GM21619 (cell line): ENCODE results near the gene VARS2.
"Not testable (repeated sequence)": the region's sequence is repeated elsewhere in the genome, so short reads cannot be mapped to it uniquely, and the experiment has no call there.

Experiments used
- ATAC-seq: cut with Tn5 transposase; IDR thresholded peaks from one replicate; pipeline ENCODE4 v1.9.1; 2021; ENCODE audit not compliant: unreplicated experiment

The VARS2 gene

DNA sequence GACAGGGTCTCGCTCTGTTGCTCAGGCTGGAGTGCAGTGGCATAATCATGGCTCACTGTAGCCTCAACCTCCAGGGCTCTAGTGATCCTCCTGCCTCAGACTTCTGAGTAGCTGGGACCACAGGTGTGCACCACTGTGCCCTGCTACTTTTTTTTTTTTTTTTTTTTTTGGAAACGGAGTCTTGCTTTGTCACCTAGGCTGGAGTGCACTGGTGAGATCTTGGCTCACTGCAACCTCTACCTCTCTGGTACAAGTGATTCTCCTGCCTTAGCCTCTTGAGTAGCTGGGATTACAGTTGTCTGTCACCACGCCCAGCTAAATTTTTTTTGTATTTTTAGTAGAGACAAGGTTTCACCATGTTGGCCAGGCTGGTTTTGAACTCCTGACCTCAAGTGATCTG, 13.0 kb downstream of the VARS2 start:
- ATAC-seq, result not testable (repeated sequence)

DNA sequence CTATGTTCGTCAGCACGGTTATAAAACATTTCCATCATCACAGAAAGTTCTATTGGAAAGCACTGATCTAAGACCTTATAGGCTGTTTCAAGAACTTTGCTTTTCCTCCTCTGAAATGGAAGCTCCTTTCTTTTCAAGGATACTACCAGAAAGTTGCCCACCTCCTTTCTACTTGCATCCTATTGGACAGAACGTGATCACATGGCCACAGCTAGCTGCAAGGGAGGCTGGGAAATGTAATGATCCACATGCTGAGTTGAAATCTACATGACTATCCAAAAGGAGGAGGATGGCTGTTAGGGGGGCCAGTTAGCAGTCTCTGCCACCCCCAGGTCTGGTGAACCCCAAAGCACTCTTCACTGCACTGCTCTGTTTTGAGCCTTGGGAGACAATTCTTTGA, 14.6 kb downstream of the VARS2 start:
- no peak for ATAC-seq

DNA sequence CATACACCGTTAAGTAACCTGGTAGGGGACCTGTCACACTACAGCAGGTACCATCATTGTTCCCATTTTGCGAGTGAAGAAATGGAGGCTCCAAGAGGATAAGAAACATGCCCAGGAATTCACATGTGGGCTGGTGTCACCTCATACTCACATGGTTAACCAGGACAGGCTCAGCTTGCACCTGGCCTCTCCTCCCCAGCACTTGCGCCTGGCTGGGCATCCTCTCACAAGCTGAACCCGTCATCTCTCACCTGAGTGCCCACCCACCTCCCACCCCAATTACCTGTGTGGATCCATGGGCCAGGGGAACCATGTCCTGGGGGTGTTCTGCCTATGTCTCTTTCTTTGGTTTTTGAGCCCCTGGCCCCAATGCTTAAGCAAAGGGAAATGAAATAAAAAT, 16.5 kb downstream of the VARS2 start:
- no peak for ATAC-seq

DNA sequence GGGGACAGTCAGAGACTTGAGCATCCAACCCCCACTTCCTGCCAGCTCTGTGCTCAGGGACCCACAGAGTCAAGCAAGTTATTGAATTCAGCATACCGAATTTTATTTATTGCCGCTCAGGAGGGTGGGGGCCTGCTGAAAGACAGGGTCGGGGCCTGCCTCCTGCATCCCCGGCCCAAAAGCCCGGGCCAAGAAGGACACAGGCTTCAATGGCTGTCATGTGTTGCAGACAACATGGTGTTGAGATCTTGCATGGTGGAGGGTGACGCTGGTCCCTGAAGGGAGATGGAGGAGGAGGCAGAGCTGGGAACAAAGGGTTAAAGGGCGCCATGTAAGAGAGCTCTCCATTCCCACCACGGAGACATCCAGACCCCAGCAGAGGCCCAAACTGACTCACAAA, 17.2 kb downstream of the VARS2 start:
- no peak for ATAC-seq

DNA sequence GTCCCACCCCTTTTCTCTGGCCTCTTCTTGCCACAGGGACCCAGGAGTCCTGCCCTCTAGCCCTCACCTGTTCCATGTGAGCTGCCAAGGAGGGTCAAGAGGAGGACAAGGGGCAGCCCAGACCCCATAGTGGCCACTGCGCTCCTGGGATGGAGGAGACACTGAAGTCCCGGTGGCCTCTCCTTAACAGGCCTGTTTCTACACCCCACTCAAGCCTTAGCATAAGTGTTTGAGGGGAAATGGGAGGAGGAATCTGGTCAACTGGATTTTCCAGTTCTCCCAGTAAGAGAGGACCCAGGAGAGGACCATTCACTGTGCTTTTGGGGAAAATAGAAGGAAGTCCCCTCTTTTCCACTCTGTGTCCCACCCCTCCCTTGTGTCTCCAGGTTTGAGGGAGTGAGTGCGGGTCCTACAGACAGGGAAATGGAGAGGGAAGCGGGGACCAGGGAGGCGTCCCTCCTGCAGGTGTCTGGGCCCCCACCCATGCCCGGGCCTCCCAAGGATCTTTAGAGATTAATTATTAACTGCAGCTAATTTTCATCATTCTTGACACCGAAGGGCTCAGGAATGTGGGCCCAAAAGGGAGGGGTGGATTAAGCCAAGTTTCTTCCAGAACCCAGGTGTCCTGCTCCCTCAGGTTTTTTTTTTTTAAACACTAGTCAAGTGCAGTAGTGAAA, 18.1 kb downstream of the VARS2 start, which contains the start of gene SFTA2:
SFTA2 (minus strand) TSS at position 202 of the 677 bp plus-strand sequence; CDS start at position 128, 74 bp downstream.
- no peak for ATAC-seq

DNA sequence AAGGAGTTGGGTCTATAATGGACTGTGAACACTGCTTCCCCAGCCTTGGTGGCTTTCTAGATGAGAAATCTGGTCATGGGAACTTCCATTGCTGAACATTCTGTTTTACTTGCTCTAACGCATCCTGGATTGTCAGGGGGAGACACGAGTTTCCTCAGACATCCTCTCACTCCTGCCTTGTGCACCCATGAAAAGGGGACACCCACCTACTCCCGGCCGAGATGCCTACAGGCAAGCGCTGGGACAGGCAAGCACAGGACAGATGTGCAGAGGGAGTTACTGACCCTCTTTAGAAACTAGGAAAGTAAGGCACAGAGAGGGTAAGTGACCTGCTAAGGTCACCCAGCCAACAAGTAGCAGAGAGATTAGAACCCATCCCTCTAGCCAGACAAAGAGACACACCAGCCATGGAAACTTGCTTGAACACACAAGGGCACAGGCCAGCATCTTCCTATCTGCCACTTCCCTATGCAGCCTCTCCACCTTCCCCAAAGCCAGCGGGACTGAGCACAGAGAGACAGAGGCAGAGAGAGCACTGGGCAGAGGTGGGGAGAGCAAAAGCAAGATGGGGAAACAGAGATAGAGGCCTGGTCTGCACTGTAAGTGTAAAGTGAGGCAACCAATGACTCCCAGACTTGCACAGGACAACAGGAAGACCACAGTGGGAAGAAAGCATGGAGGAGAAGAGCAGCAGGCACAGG, 18.8 kb downstream of the VARS2 start:
- ATAC-seq, result no peak

DNA sequence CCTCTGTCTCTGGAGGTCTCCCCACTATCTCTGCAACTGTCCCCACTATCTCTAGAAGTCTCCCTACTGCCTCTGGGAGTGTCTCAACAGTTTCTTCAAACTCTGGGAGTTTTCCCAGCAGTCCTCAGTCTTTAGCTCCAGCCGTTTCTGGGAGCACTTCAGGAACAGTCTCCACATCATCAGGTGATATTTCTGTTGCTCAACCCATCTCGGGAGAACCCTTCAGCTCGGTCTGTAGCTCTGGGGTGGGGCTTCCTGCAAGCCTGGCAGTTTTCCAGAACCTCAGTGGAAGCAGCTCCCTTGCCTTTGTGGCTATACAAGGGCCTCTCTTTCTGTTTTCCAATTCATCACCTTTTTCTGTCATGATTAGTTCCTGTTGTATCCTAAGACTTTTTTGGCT, 21.0 kb downstream of the VARS2 start:
- ATAC-seq, result no peak

DNA sequence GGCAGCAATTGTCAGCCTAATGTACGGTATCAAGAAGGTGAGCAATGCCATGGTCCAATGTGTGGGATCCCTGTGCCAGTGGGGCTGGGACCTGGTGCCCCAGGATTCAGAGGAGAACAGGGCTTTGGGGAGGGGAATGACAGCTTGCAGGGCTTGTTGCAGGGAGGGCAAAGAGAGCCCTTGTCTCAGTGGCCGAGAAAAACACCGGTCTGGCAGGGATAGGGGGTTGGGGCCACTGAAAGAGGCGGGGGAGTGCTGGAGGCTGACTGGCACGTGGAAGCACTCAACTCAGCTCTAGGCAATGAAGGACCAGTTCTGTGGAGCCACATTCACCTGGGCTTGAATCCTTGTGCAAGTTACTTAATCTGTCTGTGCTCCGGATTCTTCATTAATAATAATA, 23.2 kb downstream of the VARS2 start:
- no peak for ATAC-seq

DNA sequence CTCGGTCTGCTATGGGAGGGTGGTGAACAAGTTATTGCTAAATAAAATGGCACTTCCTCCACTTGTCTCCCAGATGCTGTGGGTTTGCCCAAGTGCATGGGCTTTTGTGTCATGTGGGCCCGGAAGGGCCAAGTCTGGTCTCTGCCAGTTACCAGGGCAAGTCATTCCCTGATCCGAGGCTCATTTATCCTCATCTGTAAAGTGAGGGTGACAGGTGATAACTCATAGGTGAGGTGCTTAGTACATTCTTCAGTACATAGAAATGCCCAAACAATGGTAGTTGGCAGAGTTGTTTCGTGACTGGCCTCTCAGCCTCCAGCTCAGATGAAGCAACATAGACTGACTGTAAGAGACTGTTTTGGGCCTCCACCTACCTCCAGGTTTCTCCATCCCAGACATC, 24.7 kb downstream of the VARS2 start:
- ATAC-seq, result no peak

DNA sequence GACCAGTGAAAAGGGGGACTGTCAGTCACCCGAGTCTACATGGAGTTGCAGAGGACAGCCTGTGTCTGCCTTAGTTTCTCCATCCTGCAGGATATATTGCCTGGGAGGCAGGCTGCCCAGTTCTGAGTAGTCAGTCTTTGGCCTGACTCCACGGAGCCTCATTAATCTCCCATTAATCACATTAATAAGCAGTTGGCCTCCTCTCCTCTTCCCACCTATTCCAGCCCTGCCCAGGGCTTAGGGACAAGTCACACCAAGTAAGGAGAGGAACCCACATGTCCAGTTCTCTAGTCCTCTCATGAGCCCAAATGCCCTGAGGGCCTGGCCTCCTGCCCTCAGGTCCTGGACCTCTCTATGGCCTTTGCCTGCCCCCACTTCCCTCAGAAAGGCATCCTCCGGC, 25.4 kb downstream of the VARS2 start:
- no peak for ATAC-seq

DNA sequence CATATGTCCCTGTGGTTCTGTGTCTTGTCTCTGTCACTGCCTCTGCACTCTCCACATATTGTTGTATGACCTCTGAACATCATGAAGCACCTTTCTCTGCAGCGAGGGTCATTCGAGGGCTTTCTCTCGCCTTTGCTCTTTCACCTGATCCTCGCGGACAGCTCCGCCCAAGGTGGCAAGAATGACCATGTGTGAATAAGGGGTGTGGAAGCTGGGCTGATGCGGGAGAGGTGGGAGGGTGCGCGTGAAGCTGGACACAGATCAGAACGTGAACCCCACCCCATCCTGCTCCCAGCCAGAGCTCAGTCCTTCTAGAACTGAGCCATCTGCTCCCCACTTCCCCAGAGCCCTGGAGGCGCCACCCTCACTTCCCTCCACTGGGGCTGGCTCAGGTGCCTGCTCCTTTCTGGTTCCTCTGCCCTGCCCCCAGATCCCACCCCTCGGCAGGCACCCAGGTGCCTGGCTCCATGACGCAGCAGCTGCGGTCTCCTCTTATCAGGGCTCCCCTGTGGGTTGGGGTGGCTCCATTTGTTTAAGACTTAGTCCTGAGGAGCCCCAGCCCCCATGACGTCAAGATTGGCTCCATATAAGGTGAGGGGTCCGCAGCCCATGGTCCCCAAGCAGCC, 26.4 kb downstream of the VARS2 start, which contains the start of gene MUCL3:
MUCL3 (plus strand) TSS at position 613 of the 626 bp plus-strand sequence. CDS start 27 bp downstream, outside the sequence.
- no peak for ATAC-seq

DNA sequence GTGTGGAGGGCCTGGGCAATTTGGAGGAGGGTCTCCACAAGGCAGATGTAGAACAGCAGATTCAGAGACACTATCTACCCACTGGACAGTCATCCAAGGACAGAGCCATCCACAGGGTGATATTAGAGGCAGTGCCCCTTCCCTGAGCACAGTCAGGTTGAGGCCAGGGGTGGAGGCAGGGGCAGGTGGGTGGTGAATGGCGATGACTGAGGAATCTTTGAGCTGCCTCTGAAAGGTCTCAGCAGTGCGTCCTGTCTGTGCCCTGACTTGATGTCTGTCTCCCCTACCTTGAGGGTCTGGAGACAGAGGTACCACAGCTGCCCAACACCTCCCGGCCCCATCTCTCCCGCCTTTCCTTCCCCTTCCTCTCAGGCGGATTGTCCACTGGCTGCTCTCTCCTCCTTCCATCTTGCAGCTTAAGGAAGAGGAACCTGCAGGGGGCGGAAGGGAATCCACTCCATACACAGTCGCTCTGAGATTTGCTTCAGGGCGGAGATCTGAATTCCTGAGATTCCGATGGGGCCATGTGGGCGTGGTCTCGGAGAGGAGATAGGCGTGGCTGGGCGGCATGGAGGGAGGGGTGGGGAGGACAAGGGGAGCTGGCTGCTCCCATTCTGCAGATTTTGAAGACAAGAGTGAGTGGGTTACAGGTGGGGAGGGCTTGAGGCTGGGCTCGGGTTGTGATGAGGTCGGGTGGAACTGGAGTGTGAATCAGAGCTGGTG, 28.5 kb downstream of the VARS2 start:
- ATAC-seq, result no peak

DNA sequence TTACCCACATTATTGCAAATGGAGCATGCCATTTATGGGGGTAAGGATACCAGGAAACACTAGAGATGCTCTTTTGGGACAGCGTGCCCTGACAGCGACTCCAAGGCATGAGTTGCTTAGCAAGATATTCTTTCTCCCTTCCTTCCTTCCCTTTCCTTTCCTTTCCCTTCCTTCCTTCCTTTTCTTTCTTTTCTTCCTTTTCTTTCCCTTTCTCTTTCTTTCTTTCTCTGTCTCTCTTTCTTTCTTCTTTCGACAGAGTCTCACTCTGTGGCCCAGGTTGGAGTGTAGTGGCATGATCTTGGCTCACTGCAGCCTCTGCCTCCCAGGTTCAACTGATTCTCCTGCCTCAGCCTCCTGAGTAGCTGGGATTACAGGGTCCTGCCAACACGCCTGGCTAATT, 30.0 kb downstream of the VARS2 start:
- ATAC-seq, result no peak

DNA sequence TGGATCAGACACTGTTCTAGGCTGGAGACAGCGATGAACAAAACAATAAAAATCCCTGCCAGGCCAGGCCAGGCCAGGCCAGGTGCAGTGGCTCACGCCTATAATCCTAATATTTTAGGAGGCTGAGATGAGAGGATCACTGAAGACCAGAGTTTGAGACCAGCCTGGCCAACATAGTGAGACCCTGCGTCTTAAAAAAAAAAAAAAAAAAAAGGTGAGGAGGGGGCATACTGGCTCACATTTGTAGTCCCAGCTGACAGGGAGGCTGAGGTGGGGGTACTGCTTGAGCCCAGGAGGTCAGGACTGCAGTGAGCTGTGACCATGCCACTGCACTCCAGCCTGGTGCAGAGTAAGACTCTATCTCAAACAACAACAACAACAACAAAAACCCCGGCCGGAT, 31.2 kb downstream of the VARS2 start:
- ATAC-seq, result no peak

DNA sequence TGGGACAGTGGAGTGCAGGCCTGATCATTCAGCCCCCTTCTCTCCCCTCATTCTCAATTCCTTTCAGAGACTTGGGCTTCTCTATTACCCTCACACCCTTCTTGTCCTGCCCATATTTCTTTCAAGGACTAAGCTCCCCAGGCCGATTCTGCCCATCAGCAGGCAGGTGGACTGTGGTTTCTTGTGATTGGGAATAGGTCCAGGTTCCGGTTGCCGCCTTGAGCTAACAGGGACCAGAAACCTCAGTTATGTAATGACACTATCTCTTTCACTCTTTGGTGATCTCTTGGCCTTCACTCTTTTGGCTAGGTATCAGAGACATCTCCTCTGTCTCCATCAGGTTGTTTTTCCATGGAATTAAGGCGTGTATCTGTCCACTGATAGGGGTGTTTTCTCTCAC, 33.2 kb downstream of the VARS2 start:
- ATAC-seq, result no peak

DNA sequence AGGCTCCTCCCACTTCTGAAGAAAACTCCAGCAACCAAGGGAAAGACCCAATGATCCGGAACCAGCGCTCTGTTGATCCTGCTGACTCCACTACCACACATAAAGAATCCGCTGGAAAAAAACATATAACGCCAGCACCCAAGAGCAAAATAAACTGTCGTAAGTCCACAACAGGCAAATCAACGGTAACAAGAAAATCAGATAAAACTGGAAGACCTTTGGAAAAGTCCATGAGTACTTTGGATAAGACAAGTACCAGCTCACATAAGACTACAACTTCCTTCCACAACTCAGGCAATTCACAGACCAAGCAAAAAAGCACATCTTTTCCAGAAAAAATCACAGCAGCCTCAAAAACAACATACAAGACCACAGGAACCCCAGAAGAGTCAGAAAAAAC, 34.8 kb downstream of the VARS2 start:
- no peak for ATAC-seq

DNA sequence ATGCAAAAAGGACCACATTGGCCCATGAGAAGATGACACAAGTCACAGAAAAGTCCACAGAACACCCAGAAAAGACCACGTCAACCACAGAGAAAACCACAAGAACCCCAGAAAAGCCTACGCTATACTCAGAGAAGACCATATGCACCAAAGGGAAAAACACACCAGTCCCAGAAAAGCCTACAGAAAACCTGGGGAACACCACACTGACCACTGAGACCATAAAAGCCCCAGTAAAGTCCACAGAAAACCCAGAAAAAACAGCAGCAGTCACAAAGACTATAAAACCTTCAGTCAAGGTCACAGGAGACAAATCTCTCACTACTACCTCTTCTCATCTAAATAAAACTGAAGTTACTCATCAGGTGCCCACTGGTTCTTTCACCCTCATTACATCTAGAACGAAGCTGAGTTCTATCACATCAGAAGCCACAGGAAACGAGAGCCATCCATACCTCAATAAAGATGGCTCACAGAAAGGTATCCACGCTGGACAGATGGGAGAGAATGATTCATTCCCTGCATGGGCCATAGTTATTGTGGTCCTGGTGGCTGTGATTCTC, 38.0 kb downstream of the VARS2 start:
- ATAC-seq, result no peak

DNA sequence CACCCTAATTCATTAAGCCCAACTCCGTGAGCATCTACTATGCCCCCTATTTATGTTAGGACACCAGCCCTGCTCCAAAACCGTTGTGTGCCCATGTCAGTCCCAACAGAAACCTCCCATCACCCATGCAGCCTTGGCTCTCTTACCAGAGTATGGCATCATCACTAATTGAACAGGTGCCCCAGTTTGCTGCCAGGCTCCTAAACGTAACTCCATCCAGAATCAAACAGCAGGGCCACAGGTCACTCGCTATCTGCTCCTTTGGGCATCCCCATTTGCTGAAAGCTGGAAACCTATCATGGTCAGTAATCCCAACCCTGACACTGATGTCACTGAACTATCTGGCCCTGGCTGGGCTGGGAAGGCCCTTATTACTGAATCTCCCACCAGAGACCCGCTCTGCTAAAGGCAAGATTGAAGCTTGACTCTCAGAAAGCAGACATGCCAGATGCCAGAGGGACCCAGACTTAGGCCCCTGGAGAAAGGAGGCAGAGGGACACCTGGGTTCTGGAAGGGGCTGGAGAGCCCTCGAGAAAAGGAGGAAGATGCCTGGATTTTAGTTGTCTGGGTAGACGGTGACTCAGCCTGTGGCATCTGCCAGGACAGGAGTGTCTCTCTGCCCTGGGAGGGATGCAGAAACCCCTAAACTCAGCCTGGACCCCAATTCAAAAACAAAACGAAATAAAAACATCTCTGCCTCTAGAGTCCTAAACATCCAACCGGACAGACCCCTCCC, 40.8 kb downstream of the VARS2 start:
- no peak for ATAC-seq

DNA sequence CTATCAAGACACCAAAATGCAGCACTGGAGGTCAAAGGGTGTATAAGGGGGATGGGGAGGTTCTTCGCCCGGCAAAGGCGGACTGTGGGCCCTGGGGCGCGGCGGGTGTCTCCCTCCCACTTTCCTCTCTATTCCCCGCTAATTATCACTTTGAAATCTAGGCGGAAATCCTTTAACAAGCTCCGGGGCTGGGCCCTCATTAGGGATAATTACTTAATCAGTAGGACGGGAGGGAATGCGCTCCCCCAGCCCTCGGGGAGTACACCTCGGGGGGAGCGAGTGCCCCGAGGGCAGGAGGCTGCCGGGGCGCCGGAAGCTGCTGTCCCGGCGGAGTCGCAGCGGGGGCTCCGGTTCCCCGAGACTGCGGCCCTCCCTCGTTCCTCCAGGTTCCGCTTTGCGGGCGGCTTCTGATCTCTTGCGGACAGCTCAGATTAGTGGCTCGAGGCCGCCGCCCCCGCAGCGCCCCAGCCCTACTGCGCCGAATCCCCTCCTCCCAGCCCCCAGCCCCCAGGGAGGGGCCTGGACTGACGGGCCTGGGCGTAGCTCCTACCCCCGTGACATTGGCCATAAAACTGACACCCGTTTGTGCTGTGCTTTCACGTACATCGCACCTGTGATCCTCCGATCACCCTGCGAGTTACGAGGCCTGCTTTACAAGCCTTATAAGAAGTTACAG, 41.5 kb downstream of the VARS2 start:
- ATAC-seq, result peak; percentile 65

DNA sequence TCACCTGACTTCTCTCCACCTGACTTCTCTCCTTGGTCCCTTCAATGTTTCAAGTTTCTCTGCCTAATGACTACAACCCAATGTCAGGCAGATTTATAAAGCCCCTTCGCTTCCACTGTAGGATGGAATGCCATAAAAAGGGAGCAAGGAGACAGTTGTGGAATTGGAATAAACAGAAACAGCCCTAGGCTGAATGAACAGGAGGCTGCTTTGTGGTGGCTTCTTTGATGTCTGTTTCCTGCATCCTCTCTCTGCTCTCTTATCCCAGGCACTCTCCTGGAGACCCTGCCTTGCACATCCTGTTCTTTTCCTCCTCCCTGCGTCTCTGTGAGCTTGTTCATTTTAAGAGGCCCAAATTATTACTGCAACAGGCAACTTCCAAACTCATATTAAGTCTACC, 43.7 kb downstream of the VARS2 start:
- no peak for ATAC-seq
